GM19025 (cell line): Measurements from ENCODE around the gene AKT1S1.
"Not testable (repeated sequence)": the region's sequence is repeated elsewhere in the genome, so short reads cannot be mapped to it uniquely, and the experiment has no call there.

Experiments
- ATAC-seq: cut with Tn5 transposase; IDR thresholded peaks from one replicate; pipeline ENCODE4 v1.9.1; 2021; ENCODE audit warnings: mild to moderate bottlenecking, low read depth, moderate library complexity; ENCODE audit not compliant: unreplicated experiment

The AKT1S1 gene

DNA sequence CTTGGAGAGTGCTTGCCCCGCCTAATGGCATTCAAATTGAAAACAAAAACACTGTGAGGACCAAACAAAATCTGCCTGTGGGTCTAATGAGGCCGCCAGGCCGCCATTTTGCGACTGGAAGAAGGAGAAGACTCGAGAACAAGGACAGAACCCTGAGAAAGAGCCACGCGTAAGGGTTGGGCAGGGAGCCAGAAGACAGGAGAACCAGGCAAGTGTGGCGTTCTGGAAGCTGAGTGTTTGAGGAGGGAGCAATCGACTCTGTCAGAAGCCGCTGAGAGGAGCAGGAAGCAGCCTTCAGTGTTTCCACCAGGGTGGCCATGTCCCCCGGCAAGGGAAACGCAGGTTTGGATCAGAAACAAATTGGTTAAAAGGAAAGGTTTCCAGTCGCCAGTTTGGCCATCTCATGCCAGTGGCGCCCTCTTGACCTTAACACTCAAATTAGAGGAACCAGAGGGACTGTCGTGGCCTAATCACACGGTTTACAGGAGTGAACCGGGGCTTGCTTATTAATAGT lies 36.4 kb downstream of the AKT1S1 start:
- no peak for ATAC-seq

DNA sequence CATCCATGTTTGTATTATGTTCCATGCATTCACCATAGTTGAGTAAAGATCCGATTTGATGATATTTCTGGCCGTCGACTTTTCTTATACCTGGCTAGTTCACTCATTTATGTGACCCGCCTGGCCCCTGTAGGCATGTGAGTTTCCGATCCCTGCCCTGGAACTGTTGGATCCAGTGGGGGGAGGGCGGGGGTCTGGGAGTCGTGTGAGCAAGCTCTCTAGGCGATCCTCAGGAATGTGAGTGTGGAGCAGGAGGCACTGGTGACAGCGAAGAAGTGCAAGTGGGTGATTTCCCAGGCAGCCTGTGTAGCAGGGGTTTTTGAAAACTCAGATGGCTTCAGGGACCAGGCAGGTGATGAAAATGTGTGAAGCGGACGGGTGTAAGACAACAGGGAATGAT lies 36.8 kb downstream of the AKT1S1 start:
- ATAC-seq: no peak

DNA sequence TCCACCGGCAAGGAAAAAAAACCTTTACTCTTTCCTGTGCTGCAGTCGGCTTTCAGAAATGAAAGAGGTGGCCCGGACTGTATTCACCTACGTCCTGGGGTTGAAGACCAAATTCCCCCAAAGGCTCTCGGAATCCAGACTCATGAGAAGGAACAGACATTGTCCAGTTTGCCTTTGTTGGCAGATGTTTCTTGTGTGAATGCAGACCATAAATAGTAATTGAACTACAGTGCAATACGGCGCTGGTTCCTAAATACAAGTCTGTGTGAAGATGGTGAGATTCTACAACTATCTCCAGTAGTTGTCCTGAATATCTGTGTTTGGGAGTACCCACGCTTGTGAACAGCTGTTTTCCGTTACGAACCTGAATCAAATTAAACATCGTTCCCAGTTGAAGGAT lies 37.4 kb downstream of the AKT1S1 start:
- ATAC-seq: no peak

DNA sequence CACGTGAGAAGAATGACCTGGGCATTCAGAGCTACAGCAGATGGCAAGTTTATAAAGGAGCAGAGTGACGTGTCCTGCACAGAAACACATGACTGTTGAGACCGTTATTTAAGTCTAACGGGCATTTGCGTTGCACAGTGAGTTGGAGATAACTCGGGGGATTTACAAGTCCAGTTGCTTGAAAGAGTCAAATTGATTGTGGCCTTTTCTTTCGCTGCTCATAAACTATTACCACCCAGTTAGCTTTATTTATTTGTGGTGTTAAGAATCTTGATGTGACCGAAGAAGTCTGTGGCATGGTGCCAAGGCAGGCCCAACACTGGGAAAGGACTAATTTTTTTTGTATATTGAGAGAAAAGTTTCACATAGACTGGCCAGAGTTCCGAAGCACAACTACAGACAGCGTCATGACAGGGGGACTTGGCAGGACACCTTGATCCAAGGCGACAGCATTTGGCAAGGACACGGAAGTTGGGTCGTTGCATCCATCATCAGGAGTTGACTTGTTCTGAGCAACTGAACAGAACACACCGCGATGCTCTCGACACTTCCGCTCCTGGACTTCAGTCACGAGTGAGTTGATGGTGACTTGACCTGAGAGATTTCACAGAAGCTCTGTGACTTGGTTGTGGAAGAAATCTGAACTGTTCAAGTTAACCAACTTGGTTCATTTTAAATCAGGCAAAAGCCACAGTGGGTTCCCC lies 38.1 kb downstream of the AKT1S1 start:
- ATAC-seq: no peak

DNA sequence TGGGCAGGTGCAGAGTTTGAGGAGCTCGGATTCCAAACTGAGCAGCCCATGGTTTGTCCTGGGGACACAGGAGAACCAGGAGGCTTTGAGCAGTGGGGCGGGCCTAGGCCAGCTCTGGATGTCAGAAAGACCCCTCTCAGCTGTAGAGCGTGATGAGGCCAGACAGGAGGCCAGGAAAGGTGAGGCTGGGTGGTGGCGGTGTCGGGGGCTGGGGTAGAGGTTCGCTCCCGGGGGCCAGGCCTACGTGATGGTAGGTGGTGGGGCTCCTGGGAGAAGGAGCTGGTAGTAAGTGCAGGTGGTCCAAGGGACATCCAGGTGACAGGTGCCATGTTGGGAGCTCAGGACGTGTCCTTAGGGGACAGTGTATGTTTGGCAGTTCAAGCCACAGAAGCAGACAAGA lies 39.7 kb downstream of the AKT1S1 start:
- ATAC-seq: no peak

DNA sequence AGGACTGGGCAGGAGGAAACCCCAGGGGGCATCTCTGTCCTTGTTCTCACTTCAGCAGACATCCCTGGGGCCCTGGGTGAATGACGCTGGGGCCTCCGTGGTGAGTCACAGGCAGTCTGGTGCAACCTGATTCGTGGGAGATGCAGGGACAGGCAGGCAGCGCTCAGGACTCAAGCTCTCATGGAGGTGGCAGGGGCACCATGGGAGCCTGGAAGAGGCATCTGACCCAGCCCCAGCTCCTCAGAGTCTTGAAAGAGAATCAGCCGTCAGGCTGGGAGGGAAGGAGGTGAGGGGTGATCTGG lies 40.2 kb downstream of the AKT1S1 start:
- ATAC-seq: no peak

DNA sequence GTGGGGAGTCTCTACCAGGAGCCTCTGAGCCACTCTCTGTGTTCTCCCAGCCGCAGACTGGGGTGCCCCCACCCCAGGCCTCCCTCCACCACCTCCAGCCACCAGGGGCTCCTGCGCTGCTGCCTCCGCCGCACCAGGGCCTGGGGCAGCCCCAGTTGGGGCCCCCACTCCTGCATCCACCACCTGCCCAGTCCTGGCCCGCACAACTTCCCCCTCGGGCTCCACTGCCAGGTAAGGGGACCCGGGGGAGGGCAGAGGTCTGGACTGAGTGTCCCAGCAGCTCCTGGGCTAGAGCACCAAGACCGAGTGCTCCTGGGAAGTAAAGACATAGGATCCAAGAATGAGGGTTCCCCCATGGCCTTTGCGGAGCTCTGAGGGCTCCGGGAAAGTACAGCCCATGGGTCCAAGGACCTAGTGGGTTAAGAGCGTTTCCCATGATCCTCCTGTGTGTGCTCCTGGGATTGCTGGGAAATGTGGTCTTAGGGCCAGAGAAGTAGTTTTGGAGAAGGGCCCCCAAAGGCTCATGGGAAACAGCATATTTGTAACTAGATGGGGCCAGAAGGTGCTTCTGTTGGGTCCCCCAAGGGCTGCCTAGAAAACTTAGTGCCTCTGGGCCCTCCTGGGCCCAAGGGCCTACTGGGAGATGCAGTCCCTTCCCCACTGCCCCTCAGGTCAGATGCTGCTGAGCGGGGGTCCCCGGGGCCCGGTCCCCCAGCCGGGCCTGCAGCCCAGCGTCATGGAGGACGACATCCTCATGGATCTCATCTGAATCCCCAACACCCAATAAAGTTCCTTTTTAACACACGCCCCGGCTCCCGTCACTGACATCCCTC lies 40.8 kb downstream of the AKT1S1 start:
- no peak for ATAC-seq

DNA sequence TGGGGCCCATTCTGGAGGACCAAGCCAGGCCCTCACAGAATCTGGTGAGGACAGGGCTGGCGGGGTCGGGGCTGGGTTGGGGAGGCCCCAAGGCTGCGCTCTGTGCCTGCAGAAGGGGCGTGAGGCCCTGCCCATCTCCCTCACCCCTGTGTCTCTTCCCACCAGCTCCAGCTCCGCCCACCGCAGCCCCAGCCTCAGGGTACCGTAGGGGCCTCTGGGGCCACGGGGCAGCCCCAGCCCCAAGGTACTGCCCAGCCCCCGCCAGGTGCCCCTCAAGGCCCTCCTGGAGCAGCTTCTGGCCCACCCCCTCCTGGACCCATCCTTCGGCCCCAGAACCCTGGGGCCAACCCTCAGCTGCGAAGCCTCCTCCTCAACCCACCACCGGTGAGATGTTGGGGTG lies 41.6 kb downstream of the AKT1S1 start:
- ATAC-seq: no peak

DNA sequence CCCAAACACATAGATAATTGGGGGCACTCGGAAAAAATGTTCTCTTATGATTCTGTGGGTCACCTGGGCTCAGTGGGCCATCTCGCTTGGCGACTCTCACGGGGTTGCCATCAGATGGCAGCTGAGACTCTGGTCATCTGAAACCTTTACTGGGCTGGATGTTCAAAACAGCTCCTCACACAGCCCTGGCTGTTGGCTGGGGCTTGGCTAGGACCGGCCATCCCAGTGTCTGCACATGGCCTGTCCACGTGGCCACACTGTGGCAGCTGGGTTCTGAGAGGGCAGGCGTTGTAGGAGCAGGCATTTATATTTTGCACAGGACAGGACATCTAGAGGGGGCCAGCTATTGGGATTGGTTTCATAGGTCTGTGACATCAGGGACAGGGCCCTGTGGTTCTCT lies 43.6 kb downstream of the AKT1S1 start:
- no peak for ATAC-seq

DNA sequence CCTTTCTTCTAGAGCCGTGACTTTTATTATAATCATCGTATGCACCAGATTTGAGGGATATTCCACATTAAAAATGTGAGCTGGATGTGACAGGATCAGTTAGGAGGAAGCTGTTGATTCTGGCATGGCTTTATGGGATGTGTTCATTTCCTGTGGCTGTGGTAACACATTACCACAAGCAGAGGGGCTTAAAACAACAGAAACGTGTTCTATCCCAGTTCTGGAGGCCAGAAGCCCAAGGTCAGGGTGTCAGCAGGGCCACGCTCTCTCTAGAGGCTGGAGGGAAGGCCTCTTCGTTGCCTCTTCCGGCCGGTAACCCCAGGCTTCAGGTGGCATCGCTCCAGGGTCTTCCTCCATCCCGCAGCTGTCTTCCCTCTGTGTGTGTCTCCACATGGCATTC lies 44.6 kb downstream of the AKT1S1 start:
- ATAC-seq: no peak

DNA sequence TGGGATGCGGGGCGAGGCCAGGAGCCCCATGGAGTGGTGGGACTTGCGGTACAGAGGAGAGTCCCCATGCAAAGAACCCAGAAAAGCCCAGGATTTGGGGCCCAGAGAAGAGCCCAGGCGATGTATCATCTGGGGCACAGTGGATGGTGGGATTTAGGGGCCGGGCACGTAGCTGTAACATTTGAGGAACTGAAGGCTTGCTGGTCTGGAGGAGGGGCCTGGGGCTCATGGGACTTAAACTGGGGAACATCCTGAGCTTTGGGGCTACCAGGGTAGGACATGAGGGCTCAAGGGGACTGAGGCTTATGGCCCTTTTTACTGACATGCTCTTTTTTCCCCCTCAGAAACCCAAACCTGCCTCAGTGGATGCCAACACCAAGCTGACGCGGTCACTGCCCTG lies 45.6 kb downstream of the AKT1S1 start:
- ATAC-seq: no peak

DNA sequence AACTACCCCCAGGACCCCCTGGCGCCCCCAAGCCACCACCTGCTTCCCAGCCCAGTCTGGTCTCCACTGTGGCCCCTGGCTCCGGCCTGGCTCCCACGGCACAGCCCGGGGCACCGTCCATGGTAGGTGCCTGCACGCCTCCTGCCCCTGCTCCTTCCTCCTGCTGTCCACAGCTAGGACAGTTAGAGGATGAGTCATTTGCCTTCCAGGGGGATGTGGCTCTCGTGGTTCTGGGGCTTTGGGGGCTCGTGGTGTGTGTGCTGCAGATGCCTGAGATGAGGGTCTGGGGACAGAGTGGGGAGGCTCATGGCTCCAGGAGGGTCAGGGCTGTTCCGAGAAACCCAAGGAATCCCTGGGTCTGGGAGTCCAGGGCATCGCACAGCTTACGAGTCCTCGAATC lies 46.4 kb downstream of the AKT1S1 start:
- no peak for ATAC-seq

DNA sequence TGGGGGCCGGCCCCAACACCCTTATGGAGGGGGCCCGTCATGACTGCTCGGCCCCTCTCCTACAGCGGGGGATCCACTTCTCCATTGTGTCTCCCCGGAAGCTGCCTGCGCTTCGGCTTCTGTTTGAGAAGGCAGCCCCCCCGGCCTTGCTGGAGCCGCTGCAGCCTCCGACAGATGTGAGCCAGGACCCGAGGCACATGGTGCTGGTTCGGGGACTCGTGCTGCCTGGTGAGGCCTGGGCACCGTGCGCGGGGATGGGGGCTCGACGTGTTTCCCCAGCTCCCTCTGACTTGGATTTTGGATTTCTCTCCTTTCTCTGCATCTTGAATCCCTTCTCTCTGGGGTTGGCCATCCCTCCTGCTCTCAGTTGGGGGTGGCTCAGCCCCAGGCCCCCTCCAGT lies 47.4 kb downstream of the AKT1S1 start:
- ATAC-seq: no peak

DNA sequence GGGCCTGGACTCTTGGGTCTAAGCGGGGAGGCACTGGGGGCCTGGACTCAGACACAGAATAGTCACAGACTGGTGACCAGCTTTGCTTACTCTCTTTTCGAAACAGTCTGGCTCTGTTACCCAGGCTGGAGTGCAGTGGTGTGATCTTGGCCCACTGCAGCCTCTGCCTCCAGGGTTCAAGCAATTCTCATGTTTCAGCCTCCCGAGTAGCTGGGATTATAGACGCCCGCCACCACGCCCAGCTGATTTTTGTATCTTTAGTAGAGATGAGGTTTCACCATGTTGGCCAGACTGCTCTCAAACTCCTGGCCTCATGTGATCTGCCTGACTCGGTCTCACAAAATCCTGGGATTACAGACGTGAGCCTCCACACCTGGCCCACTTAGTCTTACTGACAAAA lies 48.0 kb downstream of the AKT1S1 start:
- ATAC-seq: no peak

DNA sequence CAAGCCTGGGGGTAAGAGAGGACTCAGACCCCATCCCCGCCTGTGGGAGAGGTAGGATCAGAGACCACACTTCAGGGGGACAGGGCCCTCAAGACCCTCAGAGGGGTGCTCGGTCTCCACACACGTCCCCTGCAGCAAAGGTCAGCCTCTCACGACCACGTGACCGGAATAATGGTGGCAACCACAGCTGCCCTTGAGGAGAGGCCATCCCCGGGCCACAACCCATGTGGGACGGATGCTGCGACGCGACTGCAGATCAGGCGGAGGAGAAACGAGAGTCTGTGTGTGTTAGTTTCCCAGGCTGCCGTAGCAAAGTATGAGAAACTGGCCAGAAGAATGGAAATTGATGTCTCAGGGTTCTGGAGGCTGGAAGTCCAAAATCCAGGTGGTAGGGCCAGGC lies 50.1 kb downstream of the AKT1S1 start:
- no peak for ATAC-seq

DNA sequence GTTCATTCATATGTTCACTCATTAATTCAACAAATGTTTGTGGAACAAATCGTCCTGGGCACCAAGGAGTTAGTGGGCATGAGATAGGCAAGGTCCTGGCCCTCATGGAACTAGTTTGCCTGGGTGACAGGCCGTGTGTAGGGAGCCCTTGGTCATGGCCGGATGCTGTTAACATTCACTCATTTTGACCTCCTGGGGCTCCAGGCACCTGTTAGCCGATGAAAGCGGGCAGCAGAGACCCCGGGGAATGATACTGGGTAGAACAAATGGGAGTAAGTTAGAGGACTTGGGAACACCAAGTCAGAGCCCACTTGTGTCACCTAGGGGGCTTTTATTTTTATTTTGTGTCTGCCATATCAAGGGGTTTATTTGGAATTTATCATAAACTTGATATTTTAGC lies 52.5 kb downstream of the AKT1S1 start:
- no peak for ATAC-seq

DNA sequence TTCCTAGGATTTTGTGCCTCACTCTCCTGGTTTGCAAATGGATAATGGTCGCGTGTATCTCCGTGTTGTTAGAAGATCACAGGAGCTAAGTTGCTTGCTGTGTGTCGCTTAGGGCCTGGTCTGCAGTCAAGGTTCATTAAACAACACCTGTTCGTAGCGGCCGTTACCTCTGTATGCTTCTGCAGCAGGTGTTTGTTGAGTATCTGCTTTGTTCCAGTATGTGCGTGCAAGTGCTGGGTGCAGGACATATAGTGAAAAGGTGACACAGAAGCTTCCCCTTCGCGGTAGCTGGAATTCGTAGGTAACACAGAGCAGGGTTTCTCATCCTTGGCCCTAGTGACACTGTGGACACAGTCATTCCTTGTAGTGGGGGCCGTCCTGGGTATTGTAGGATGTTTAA lies 53.7 kb downstream of the AKT1S1 start:
- ATAC-seq: no peak

DNA sequence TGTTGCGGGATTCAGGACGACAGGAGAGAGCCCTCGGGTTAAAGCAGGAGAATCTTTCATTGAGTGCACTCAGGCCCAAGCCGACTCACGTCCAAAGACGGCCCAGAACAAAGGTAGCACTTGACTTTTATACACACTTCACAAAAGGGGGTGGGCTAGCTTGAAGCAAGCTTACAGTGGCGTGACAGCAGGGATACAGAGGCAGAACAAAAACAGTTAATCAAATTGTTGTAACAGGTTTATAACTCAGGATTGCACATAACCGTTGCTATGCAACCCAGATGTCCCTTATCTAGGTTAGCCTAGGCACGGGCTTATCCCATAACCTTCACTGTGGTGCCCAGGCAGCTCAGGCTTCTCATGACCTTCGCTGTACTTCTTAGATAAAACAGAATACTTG lies 57.0 kb downstream of the AKT1S1 start:
- ATAC-seq: no peak

DNA sequence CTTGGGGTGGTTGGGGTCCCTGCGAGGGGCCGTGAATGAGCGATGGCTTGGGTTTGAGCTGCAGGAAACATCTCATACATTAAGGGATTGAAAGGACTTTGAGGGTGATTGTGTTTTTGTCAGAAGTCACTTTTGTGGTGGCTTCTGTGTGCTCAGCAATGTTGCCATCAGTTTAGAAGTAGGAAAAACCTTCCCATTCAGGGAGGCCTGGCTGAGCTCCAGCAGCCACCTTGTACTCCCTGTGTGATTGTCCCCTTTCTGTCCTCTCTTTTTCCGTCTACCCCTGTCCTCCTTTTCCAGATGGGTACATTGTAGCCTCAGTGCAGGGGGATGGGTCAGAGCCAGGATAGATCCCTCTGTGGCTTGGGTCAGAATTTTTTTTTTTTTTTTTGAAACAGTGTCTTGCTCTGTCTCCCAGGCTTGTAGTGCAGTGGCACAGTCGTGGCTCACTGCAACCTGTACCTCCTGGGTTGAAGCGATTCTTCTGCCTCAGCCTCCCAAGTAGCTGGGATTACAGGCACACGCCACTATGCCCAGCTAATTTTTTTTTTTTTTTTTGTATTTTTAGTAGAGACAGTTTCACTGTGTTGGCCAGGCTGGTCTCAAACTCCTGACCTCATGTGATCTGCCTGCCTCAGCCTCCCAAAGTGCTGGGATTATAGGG lies 57.6 kb downstream of the AKT1S1 start:
- ATAC-seq: not testable (repeated sequence)
